GM19467 (cell line): ENCODE results near the gene COX14.
"Not testable (repeated sequence)": the region's sequence is repeated elsewhere in the genome, so short reads cannot be mapped to it uniquely, and the experiment has no call there.

ENCODE experiments used
- ATAC-seq: cut with Tn5 transposase; IDR thresholded peaks from one replicate; pipeline ENCODE4 v1.9.1; 2021; ENCODE audit warnings: mild to moderate bottlenecking, moderate library complexity; ENCODE audit not compliant: unreplicated experiment

The COX14 gene

DNA sequence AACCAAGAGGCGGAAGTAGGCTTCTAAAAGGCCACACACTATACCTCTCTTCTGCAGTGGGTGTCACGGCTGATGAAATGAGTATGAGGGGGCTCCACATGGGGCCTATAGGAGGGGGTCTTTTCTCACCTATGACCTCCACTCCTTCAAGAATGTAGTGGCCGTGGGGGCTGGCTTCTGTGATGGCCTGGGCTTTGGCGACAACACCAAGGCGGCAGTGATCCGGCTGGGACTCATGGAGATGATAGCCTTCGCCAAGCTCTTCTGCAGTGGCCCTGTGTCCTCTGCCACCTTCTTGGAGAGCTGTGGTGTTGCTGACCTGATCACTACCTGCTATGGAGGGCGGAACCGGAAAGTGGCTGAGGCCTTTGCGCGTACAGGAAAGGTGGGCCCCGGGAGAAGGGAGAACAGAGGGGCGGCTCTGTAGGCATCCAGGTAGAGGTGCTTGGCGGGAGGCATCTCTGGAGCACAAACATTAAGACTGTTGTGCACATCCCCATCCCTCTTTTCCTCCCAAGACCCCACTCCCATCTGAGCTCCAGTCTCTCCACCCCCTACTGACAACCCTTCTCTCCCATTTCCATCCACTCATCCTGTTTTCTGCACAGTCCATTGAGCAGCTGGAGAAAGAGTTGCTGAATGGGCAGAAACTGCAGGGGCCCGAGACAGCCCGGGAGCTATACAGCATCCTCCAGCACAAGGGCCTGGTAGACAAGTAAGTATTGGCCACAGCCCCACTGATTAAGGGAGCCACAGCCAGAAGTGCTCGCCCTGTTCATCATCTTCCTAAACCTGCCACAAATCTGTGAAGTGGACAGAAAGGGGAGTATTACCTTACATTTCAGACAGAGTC, 4.4 kb upstream of the COX14 start:
- no peak for ATAC-seq

DNA sequence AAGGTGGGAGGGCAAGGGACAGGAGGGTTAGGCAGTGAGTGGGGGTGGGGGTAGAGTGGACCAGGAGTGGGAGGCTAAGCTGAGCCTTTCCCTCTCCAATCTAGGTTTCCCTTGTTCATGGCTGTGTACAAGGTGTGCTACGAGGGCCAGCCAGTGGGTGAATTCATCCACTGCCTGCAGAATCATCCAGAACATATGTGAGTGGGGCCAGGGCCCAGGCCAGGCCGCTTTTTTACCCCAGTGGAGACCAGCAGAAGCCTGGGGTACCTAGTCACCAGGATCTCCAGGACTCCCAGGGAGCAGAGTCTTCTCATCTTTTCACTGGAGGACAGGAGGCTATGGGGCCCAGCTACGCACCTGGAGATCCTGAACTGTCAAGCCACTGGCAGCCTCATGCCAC, 2.7 kb upstream of the COX14 start:
- no peak for ATAC-seq

DNA sequence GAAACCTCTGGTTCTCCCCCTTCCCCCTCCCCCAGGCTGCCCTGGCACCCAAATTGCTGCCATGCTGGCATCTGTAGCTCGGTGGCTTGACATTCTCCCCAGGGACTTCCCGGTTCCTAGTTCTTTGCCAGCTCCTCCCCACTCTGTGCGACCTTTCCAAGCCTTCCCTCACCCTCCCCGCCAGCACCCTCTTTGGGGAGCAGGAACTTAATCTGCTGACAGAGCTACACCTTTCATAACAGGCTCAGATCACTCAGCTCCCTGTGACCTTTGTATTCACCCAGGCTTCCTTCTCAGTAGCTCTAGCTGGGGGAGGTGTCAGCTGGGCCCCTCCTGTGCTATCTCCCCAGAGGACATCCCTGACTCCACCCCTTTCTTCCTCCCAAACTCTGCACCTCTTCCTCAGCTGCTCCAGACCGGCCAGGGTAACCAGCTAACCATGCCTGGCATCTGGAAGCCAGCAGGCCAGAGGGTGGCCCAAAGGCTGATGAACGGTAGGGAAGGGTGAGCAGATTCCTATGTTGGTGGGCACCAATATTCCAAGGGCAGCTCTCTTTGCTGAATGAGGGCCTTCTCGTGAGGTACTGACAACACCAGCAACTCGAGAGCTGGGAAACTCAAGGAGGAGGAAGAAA, 1.8 kb upstream of the COX14 start:
- no peak for ATAC-seq

- no peak for ATAC-seq
Measured at GRCh38 chr12:50110762-50111351, 1.2 kb upstream of the COX14 start.

DNA sequence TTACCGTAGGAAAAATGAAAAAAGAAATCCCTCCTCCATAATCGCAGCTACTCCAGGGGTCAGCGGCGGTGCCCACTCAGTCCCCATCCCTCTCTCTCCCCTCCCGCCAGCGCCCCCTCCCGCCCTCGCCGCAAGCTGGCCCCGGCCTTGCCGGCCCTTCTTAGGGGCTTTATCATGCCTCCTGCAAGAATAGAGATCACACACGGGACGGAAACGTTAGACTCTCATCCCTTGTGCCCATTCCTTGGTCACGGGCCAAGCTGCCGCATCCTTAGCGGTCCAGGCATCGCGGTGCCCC, 692 bp upstream of the COX14 start:
- ATAC-seq, result no peak

- ATAC-seq, result no peak
Measured at GRCh38 chr12:50112456-50113218, 601 bp downstream of the COX14 start.

GRCh38 chr12:50117057-50117622, 5.1 kb downstream of the COX14 start:
- no peak for ATAC-seq

GRCh38 chr12:50119387-50119786, 7.4 kb downstream of the COX14 start:
- ATAC-seq, result no peak

DNA sequence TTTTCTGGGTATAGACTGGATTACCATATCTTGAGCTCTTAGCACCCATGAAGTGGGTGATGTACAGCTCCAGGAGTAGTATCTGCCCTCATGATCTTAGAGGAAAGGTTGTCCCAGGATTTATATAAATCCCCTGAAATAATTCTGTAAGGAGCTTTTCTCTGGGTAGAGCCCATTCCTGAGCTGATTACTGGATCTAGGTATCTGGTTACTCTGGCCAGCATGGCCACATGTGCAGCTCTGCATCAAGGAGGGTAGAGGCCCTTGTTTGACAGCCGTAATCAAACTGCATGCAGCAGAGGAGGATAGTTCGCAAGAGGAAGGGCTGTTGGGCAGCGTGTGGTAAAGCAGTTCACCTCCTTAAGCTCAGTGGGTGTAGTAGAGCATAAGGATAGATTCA, 8.5 kb downstream of the COX14 start:
- ATAC-seq, result no peak

GRCh38 chr12:50120953-50121352, 8.9 kb downstream of the COX14 start:
- no peak for ATAC-seq

DNA sequence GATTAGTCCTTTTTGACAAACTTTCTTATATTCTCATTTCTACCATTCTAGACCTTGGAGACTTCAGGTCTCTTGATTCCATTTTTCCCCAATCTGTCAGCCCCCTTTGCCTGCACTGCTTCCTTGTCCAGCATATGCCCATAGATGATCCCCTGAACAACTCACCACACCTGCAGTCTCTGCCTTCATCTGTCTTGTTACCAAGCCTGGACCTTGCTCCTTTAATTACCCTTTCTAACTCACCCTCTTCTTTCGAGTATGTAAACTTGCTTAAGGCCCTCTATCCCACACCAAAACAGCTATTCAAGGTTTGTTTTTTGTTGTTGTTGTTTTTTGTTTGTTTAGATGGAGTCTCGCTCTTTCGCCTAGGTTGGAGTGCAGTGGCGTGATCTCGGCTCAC, 9.6 kb downstream of the COX14 start:
- ATAC-seq, result no peak

DNA sequence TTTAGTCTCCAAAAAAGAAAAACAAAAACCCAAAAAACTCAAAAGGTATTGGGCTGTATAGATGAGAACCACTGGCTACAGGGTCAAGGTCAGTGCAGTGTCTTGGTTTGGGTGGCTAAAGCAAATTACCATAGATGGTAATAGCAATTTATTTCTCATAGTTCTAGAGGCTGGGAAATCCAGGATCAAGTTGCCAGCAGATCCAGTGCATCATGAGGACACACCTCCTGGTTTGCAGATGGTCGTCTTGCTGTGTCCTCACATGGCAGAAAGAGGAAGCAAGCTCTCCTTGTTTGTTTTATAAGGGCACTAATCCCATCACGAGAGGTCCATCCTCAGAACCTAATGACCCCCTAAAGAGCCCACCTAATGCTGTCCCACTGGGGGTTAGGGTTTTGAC, 11.2 kb downstream of the COX14 start:
- ATAC-seq, result no peak

- ATAC-seq, result no peak
Measured at GRCh38 chr12:50127546-50127945, 15.5 kb downstream of the COX14 start.

GRCh38 chr12:50129290-50129689, 17.3 kb downstream of the COX14 start:
- ATAC-seq, result no peak

GRCh38 chr12:50132505-50133135, 20.6 kb downstream of the COX14 start:
- no peak for ATAC-seq

GRCh38 chr12:50142993-50143392, 31.0 kb downstream of the COX14 start:
- no peak for ATAC-seq

- ATAC-seq, result no peak
Measured at GRCh38 chr12:50145439-50145838, 33.4 kb downstream of the COX14 start.

GRCh38 chr12:50147281-50147680, 35.2 kb downstream of the COX14 start:
- ATAC-seq, result no peak

- ATAC-seq, result not testable (repeated sequence)
Measured at GRCh38 chr12:50148011-50148410, 36.0 kb downstream of the COX14 start.

- no peak for ATAC-seq
Measured at GRCh38 chr12:50149311-50149710, 37.3 kb downstream of the COX14 start.
